ENCODE measurements around the gene ZNF576.
"Not testable (repeated sequence)": the region's sequence is repeated elsewhere in the genome, so short reads cannot be mapped to it uniquely, and the experiment has no call there.

The ZNF576 gene

DNA sequence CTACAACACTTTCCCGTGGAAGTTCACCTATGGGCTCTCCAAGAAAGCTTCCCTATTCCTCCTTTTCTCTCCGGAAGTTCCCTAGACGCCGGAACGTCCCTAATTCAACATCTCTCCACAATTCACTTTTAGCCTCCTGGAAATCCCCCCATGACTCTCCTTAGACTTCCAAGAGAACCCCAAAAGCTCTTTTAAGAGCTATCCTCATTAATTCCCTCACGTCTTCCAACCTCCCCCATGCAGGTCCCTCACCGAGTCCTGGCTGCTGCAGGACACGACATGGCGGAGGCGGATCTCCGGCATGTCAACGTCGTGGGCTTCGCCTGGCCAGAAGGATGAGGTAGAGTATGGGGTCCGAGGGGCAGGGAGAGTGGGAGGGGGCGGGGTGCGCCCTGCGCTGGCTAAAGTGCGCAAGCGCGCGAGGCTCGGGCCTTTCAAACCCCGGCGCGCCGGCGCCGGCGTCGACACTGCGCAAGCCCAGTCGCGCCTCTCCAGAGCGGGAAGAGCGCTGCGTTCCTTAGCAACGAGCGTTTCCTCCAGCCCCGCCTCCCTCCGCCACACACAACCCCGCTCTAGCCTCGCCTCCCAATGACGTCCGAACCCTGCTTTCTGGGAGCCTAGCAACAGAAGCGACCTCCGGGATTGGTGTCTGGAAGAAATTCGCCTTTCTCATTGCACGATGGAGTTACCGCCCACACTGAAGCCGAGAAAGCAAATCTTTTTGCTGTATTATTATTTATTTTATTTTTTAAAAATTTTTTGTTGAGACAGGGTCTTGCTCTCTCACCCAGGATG is 21.0 kb upstream of the ZNF576 start, which contains the start of the genes PINLYP and XRCC1:
PINLYP (plus strand) TSS at position 646 of the 795 bp plus-strand sequence. CDS start 1,391 bp downstream, outside the sequence.
XRCC1 (minus strand) TSS at position 372 of the 795 bp plus-strand sequence; CDS start at position 303, 69 bp downstream.
- FAIRE-seq = peak; percentile 99

- FAIRE-seq = no peak
Measured at GRCh38 chr19:43575955-43576878, 20.2 kb upstream of the ZNF576 start.

DNA sequence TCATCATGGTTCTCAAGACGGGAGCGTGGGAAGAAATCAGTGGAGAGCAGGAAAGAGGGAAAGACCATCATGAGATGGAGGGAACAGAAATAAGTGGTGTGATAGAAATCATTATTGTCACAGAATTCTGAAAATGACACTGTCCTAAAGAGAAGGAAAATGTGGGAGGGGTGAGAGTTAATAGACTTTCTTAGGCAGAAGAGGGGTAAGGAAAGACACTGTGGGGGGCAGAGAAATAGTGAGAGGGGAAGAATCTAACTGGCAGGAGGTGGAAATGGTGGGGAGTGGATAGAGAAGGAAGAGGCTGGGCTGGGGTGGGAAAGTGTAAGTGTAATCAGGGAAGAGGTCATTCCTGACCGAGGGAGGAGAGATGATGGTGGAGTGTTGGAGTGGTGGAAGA is 17.6 kb upstream of the ZNF576 start:
- FAIRE-seq = no peak

DNA sequence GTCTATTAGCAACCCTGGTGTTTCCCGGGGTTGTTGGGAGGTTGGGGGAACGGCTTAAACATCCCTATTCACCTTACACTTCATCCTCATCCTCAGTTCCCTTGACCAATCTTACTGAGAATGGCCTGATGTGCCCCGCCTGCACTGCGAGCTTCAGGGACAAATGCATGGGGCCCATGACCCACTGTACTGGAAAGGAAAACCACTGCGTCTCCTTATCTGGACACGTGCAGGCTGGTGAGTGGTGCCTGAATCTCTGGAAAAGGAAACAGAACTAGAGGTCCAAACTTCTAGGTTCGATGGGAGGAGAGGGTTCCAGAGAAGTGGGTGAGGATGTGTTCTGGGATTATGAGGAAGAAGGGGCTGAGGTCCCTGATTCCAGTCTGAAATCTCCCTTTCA is 14.9 kb upstream of the ZNF576 start:
- FAIRE-seq = no peak

DNA sequence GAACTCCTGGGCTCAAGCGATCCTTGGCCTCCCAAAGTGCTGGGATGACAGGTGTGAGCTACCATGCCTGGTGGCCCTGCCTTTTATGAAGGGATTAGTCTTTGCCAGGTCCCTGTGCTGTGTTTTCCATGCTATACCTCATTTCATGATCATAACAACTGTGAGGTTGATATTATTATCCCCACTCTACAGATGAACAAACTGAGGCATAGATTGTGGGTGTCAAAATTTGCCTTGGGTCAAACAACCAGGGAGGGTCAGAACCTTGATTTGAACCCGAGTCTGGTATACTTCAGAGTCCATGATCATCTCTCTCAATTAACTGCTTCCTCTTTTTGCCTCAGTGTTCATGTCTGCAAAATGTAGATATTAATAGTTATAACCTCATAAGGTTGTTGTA is 13.9 kb upstream of the ZNF576 start:
- FAIRE-seq = no peak

- no peak for FAIRE-seq
Measured at GRCh38 chr19:43584484-43584883, 11.9 kb upstream of the ZNF576 start.

- no peak for FAIRE-seq
Measured at GRCh38 chr19:43586346-43586745, 10.0 kb upstream of the ZNF576 start.

DNA sequence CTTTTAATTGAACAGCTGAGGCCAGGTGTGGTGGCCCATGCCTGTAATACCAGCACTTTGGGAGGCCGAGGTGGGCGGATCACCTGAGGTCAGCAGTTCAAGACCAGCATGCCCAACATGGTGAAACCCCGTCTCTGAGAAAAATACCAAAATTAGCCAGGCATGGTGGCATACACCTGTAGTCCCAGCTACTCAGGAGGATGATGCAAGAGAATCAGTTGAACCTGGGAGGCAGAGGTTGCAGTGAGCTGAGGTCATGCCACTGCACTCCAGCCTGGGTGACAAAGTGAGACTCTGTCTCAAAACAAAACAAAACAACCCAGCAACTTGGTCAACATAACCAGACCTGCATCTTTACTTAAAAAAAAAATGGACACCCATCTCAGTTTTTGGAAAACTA is 9.4 kb upstream of the ZNF576 start:
- FAIRE-seq = not testable (repeated sequence)

- no peak for FAIRE-seq
Measured at GRCh38 chr19:43589277-43589676, 7.1 kb upstream of the ZNF576 start.

DNA sequence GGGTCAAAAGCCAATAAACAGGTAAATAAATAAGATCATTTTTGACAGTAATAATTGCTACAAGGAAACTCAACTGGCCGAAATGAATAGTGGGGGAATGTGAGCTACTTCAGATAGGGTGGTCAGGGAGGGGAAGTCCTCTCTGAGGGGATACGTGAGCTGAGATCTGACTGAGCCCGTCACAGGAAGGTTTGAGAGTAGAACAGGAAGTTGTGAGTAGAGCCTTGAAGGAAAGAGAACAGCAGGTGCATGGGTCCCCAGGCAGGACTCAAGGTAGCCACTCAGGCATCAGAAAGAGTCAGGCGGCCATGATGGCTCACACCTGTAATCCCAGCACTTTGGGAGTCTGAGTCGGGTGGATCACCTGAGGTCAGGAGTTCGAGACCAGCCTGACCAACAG is 6.7 kb upstream of the ZNF576 start:
- FAIRE-seq = no peak

GRCh38 chr19:43591904-43592772 is 4.3 kb upstream of the ZNF576 start:
- no peak for FAIRE-seq

- FAIRE-seq = no peak
Measured at GRCh38 chr19:43592800-43593350, 3.5 kb upstream of the ZNF576 start.

- FAIRE-seq = no peak
Measured at GRCh38 chr19:43594081-43594697, 2.2 kb upstream of the ZNF576 start.

GRCh38 chr19:43594710-43595604 is 1.4 kb upstream of the ZNF576 start:
- no peak for FAIRE-seq

DNA sequence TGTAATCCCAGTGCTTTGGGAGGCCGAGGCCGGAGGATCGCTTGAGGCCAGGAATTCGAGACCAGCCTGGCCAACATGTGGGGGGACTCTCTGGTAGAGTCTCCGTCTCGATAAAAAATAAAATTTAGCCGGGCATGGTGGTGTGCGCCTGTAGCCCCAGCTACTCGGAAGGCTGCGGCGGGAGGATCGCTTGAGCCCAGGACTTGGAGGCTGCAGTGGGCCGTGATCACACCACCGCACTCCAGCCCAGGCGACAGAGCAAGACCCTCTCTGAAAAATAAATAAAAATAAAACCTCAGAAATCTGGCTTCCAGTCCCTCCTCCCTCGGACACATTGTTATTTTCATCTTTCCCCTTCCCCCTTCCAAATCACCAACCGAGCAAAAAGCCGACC is 793 bp upstream of the ZNF576 start:
- no peak for FAIRE-seq

- FAIRE-seq = no peak
Measured at GRCh38 chr19:43596842-43597461, 557 bp downstream of the ZNF576 start.

- FAIRE-seq = no peak
Measured at GRCh38 chr19:43597876-43598275, 1.5 kb downstream of the ZNF576 start.

DNA sequence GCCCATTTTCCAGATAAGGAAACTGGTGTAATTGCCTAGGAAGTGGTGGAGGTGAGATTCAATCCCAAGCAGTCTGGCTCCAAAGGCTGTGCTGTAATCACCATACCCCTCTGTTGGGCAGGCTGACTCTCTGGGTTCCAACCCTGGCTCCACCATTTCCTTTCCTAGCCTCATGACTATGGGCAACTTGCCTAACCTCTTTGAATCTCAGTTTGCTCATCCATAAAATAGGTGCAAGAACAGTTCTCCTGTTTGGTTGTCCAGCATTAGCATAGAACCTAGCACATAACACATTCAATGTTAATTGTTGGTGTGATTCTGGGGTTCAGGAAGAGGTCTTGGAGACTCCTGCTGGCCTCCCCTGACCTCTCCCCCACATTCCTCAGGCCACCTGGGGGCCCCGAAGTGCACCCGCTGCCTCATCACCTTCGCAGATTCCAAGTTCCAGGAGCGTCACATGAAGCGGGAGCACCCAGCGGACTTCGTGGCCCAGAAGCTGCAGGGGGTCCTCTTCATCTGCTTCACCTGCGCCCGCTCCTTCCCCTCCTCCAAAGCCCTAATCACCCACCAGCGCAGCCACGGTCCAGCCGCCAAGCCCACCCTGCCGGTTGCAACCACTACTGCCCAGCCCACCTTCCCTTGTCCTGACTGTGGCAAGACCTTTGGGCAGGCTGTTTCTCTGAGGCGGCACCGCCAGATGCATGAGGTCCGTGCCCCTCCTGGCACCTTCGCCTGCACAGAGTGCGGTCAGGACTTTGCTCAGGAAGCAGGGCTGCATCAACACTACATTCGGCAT is 2.2 kb downstream of the ZNF576 start:
- FAIRE-seq = no peak

- no peak for FAIRE-seq
Measured at GRCh38 chr19:43599635-43600295, 3.4 kb downstream of the ZNF576 start.
